ENCODE measurements around the gene TFDP1.

TFDP1 gene

DNA sequence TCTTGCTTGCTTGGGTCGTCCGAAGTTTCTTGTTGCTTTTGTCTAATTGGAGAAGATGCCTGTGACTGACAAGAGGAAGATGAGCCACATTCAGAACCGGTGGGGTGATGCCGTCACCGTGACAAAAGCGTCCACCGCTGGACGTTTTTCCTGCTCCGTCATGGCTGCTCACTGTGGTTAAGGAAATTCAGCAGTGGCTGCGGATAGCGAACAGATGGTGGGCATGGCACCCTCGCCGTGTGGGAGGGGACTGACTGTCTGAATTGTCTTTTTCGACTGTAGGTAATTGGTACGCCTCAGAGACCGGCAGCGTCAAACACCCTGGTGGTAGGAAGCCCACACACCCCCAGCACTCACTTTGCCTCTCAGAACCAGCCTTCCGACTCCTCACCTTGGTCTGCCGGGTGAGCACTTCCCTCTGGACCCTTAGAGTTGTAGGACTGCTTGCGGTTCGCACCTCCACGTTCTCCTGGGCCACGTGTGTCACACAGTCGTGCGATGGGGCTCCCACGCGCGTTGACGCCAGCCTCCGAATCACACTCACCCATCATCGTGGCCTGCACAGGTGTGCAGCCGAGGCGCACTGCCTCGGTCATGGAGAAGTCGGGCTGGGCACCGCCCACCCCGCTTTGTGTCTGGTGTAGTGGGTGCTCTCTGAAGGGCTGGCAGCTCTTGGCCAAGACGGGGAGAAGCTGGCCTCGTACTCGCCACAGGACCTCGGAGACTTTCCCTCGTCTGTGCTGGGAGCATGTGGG, 47.0 kb downstream of the TFDP1 start:
- Histone ChIP-seq H3K14ac (ENCODE audit: low read length) (peak overlapping the region; percentile 58), H2AFZ (ENCODE audit: low read length) (no peak overlapping the region), H3K23ac (ENCODE audit: low read depth, low read length, poor library complexity) (no peak overlapping the region), H3K9ac (ENCODE audit: low read depth, low read length, poor library complexity) (no peak overlapping the region), H2BK12ac (ENCODE audit: low read length) (no peak overlapping the region), H2AK5ac (ENCODE audit: low read depth, low read length) (peak overlapping the region; percentile 33), H3K27ac (replicated peaks; ENCODE audit: low read length) (no peak overlapping the region), H4K8ac (ENCODE audit: low read depth, low read length) (no peak overlapping the region), H2BK15ac (ENCODE audit: low read length) (no peak overlapping the region), H3K4me1 (ENCODE audit: control insufficient read depth in 2 of 2, insufficient read depth in 1 of 2, low read depth in 1 of 2, low read length in 2 of 2) (peaks cover 0 to 6% of the 10 kb centered on the region in 2 donors), H3K4me2 (ENCODE audit: insufficient read depth, low read length, poor library complexity, severe bottlenecking) (peak overlapping the region; percentile 0), H4K91ac (ENCODE audit: low read depth, low read length, poor library complexity) (no peak overlapping the region), H3K27me3 (ENCODE audit: control insufficient read depth in 3 of 3, insufficient read depth in 3 of 3, low read depth in 1 of 3, low read length in 3 of 3) (peaks cover 0 to 2% (median 0%) of the 10 kb centered on the region in 3 experiments), H3K9me3 (replicated peaks in 1 of 2; ENCODE audit: control insufficient read depth in 2 of 2, insufficient read depth in 1 of 2, low read depth in 1 of 2, low read length in 2 of 2) (peaks cover 0 to 2% of the 10 kb centered on the region in 2 donors), H3K4ac (ENCODE audit: low read length) (no peak overlapping the region), H3K18ac (ENCODE audit: low read length) (peak overlapping the region; percentile 16), H3K79me1 (ENCODE audit: low read depth, low read length) (peaks cover 17% of the 10 kb centered on the region), H2BK5ac (ENCODE audit: low read length) (no peak overlapping the region), H3K36me3 (replicated peaks in 1 of 2; ENCODE audit: control insufficient read depth in 2 of 2, insufficient read depth in 2 of 2, low read length in 2 of 2) (peaks cover 57 to 100% of the 10 kb centered on the region in 2 donors), H3K4me3 (ENCODE audit: low read length in 2 of 2) (peak overlapping the region in 1 of 2 donors; percentile 61), H2BK120ac (ENCODE audit: low read depth, low read length) (no peak overlapping the region)
- WGBS, 2 donors (ENCODE audit: extremely low coverage in 2 of 2, insufficient read length in 2 of 2, insufficient replicate concordance in 1 of 2): no CpG with 5 or more reads among the region's 42 CpGs
- DNase-seq (ENCODE audit: low spot score): no peak

- DNase-seq (ENCODE audit: low spot score): no peak
- Histone ChIP-seq H3K18ac (ENCODE audit: low read length) (no peak overlapping the region), H3K4me2 (ENCODE audit: insufficient read depth, low read length, poor library complexity, severe bottlenecking) (no peak overlapping the region), H2BK12ac (ENCODE audit: low read length) (no peak overlapping the region), H3K23ac (ENCODE audit: low read depth, low read length, poor library complexity) (no peak overlapping the region), H3K4me3 (ENCODE audit: low read length in 2 of 2) (no peak overlapping the region), H3K9me3 (replicated peaks in 1 of 2; ENCODE audit: control insufficient read depth in 2 of 2, insufficient read depth in 1 of 2, low read depth in 1 of 2, low read length in 2 of 2) (peaks cover 0 to 5% of the 10 kb centered on the region in 2 donors), H4K91ac (ENCODE audit: low read depth, low read length, poor library complexity) (no peak overlapping the region), H2BK120ac (ENCODE audit: low read depth, low read length) (no peak overlapping the region), H3K36me3 (replicated peaks in 1 of 2; ENCODE audit: control insufficient read depth in 2 of 2, insufficient read depth in 2 of 2, low read length in 2 of 2) (peaks cover 71 to 100% of the 10 kb centered on the region in 2 donors), H3K27me3 (ENCODE audit: control insufficient read depth in 3 of 3, insufficient read depth in 3 of 3, low read depth in 1 of 3, low read length in 3 of 3) (peaks cover 0 to 2% (median 0%) of the 10 kb centered on the region in 3 experiments), H2AK5ac (ENCODE audit: low read depth, low read length) (no peak overlapping the region), H3K4me1 (ENCODE audit: control insufficient read depth in 2 of 2, insufficient read depth in 1 of 2, low read depth in 1 of 2, low read length in 2 of 2) (peaks cover 0 to 6% of the 10 kb centered on the region in 2 donors), H2BK5ac (ENCODE audit: low read length) (no peak overlapping the region), H3K79me1 (ENCODE audit: low read depth, low read length) (peaks cover 13% of the 10 kb centered on the region), H3K27ac (replicated peaks; ENCODE audit: low read length) (no peak overlapping the region), H3K9ac (ENCODE audit: low read depth, low read length, poor library complexity) (peak overlapping the region; percentile 15), H4K8ac (ENCODE audit: low read depth, low read length) (no peak overlapping the region), H3K14ac (ENCODE audit: low read length) (no peak overlapping the region), H3K4ac (ENCODE audit: low read length) (no peak overlapping the region), H2AFZ (ENCODE audit: low read length) (no peak overlapping the region), H2BK15ac (ENCODE audit: low read length) (no peak overlapping the region)
- WGBS, 2 donors (ENCODE audit: extremely low coverage in 2 of 2, insufficient read length in 2 of 2, insufficient replicate concordance in 1 of 2): no CpG with 5 or more reads among the region's 38 CpGs
Measured at GRCh38 chr13:113632706-113633484, 48.3 kb downstream of the TFDP1 start.

DNA sequence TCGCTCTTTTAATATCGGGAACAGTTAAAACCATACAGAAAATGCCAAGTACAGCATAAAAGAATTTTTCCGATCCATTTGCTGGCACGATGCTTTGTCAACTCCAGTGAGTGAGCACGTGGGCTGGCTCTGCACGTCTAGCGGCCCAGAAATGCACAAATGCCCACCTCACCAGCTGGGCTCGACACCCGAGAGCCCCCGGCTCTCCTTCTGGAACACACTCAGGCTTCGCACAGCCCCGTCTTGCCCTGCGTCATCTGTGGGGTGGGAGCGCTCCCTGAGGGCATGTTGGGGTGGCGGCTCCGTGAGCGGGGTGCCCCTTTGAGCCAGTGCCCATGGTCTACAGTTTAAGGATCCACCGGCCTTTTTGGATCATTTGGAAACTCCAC, 48.9 kb downstream of the TFDP1 start:
- Histone ChIP-seq H3K18ac (ENCODE audit: low read length) (no peak overlapping the region), H2AK5ac (ENCODE audit: low read depth, low read length) (no peak overlapping the region), H2BK5ac (ENCODE audit: low read length) (no peak overlapping the region), H3K27ac (replicated peaks; ENCODE audit: low read length) (no peak overlapping the region), H3K27me3 (ENCODE audit: control insufficient read depth in 3 of 3, insufficient read depth in 3 of 3, low read depth in 1 of 3, low read length in 3 of 3) (peaks cover 0 to 2% (median 2%) of the 10 kb centered on the region in 3 experiments), H3K4me2 (ENCODE audit: insufficient read depth, low read length, poor library complexity, severe bottlenecking) (no peak overlapping the region), H2BK12ac (ENCODE audit: low read length) (no peak overlapping the region), H3K23ac (ENCODE audit: low read depth, low read length, poor library complexity) (no peak overlapping the region), H3K14ac (ENCODE audit: low read length) (peak overlapping the region; percentile 63), H3K79me1 (ENCODE audit: low read depth, low read length) (peaks cover 16% of the 10 kb centered on the region), H3K4me3 (ENCODE audit: low read length in 2 of 2) (no peak overlapping the region), H4K8ac (ENCODE audit: low read depth, low read length) (no peak overlapping the region), H3K36me3 (replicated peaks in 1 of 2; ENCODE audit: control insufficient read depth in 2 of 2, insufficient read depth in 2 of 2, low read length in 2 of 2) (peaks cover 72 to 100% of the 10 kb centered on the region in 2 donors), H3K4ac (ENCODE audit: low read length) (no peak overlapping the region), H2AFZ (ENCODE audit: low read length) (no peak overlapping the region), H3K9me3 (replicated peaks in 1 of 2; ENCODE audit: control insufficient read depth in 2 of 2, insufficient read depth in 1 of 2, low read depth in 1 of 2, low read length in 2 of 2) (peaks cover 0 to 8% of the 10 kb centered on the region in 2 donors), H3K9ac (ENCODE audit: low read depth, low read length, poor library complexity) (no peak overlapping the region), H2BK120ac (ENCODE audit: low read depth, low read length) (no peak overlapping the region), H4K91ac (ENCODE audit: low read depth, low read length, poor library complexity) (no peak overlapping the region), H2BK15ac (ENCODE audit: low read length) (no peak overlapping the region), H3K4me1 (ENCODE audit: control insufficient read depth in 2 of 2, insufficient read depth in 1 of 2, low read depth in 1 of 2, low read length in 2 of 2) (peaks cover 0 to 6% of the 10 kb centered on the region in 2 donors)
- DNase-seq (ENCODE audit: low spot score): no peak
- no CpG with 5 or more reads among the region's 18 CpGs for WGBS, 2 donors (ENCODE audit: extremely low coverage in 2 of 2, insufficient read length in 2 of 2, insufficient replicate concordance in 1 of 2)

Data from neuronal stem cell (in vitro differentiated cells).